IPS-NIHi11 (cell line): ENCODE data around the gene ZNF541.

Source experiments
- DNase-seq: peaks from one replicate; pipeline ENCODE4 v3.0.0; 2012; ENCODE audit warnings: mixed read lengths, low spot score

Gene ZNF541, protein sequence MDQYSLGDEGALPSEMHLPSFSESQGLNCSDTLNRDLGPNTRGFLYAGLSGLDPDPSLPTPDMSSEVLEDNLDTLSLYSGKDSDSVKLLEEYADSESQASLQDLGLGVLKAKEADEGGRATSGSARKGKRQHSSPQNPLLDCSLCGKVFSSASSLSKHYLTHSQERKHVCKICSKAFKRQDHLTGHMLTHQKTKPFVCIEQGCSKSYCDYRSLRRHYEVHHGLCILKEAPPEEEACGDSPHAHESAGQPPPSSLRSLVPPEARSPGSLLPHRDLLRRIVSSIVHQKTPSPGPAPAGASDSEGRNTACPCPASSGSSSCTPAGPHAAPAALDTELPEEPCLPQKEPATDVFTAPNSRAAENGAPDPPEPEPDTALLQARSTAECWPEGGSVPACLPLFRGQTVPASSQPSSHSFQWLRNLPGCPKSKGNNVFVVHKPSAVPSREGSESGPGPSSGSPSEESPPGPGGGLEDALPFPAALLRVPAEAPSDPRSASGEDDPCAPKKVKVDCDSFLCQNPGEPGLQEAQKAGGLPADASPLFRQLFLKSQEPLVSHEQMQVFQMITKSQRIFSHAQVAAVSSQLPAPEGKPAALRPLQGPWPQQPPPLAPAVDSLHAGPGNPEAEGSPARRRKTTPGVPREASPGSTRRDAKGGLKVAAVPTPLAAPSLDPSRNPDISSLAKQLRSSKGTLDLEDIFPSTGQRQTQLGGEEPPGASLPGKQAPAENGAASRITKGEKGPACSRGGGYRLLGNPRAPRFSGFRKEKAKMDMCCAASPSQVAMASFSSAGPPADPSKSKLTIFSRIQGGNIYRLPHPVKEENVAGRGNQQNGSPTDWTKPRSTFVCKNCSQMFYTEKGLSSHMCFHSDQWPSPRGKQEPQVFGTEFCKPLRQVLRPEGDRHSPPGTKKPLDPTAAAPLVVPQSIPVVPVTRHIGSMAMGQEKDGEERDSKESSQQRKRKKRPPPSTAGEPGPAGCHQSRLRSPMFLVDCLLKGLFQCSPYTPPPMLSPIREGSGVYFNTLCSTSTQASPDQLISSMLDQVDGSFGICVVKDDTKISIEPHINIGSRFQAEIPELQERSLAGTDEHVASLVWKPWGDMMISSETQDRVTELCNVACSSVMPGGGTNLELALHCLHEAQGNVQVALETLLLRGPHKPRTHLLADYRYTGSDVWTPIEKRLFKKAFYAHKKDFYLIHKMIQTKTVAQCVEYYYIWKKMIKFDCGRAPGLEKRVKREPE (N-terminal part only)

GRCh38 chr19:47573071-47574026, at the start of gene ZNF541:
Gene ZNF541, minus strand, starts transcription at chr19:47573148. Its CDS starts 17,292 bp downstream, at chr19:47555856.
- DNase-seq, result peak; percentile 43

- DNase-seq, result peak; percentile 55
These were observed 46.8 kb upstream of the ZNF541 start for GRCh38 chr19:47619763-47620162.

GRCh38 chr19:47618771-47619170, 45.8 kb upstream of the ZNF541 start:
- no peak for DNase-seq

- no peak for DNase-seq
These were observed 42.8 kb upstream of the ZNF541 start for GRCh38 chr19:47615714-47616113.

DNA sequence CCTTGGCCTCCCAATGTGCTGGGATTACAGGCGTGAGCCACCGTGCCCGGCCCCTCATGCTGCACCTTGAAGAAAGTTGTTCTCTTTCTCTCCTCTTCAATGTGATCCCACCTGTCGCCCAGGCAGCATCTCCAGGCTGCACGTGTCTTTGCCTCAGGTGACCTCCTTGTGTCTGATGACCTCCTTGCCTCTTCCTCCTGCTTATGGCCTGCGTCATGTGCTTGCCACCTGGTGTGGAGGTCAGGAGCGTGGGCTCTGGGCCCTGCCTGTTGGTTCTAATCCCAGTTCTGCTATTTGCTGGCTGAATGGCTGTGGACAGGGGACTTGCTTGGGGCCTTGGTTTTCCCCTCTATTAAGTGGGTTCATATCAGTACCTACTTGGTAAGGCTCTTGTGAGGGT, 42.3 kb upstream of the ZNF541 start:
- DNase-seq, result no peak

- DNase-seq, result no peak
These were observed 41.6 kb upstream of the ZNF541 start for GRCh38 chr19:47614559-47614958.

- no peak for DNase-seq
These were observed 41.0 kb upstream of the ZNF541 start for GRCh38 chr19:47614021-47614295.

GRCh38 chr19:47613165-47614020, 40.4 kb upstream of the ZNF541 start:
- peak; percentile 65 for DNase-seq

- no peak for DNase-seq
These were observed 38.0 kb upstream of the ZNF541 start for GRCh38 chr19:47610902-47611301.

GRCh38 chr19:47609906-47610894, 37.3 kb upstream of the ZNF541 start:
- no peak for DNase-seq

GRCh38 chr19:47608969-47609905, 36.3 kb upstream of the ZNF541 start, which contains the start of gene BICRA:
Gene BICRA, plus strand, starts transcription at chr19:47609134. Its CDS starts 64,441 bp downstream, at chr19:47673575.
- DNase-seq, result peak; percentile 85

- peak; percentile 98 for DNase-seq
These were observed 35.3 kb upstream of the ZNF541 start for GRCh38 chr19:47608074-47608918.

DNA sequence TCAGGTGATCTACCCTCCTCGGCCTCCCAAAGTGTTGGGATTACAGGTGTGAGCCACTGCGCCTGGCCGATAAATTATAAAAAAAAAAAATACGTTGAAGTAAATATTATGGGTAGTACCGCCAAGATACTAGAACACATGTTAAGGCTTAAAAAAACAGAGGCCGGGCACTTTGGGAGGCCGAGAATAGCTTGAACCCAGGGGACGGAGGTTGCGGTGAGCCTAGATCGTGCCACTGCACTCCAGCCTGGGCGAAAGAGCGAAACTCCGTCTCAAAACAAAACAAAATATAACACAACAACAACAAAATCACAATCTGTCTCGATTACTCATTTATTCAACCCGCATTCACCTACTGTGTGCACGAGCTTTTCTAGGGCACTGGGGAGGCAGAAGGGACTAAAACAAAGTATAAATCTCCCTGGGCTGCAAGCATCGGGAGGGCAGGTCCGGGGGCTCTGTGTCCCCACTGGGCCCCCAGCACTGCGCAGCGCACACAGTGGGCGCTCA, 34.7 kb upstream of the ZNF541 start:
- DNase-seq, result no peak

- DNase-seq, result no peak
These were observed 31.0 kb upstream of the ZNF541 start for GRCh38 chr19:47603706-47604565.

GRCh38 chr19:47601180-47601904, 28.4 kb upstream of the ZNF541 start:
- DNase-seq, result no peak
